ENCODE data around the gene RGS8. TPM values are rescaled to one million over a fixed set of nuclear protein-coding genes. Genes with fewer than 3 reads are reported as not detected.

The RGS8 gene
- total RNA-seq, 6 experiments from 2014 or later, result not detected

- Histone ChIP-seq H3K36me3 (no peaks in the 10 kb centered on the region), H3K27me3 (no peaks in the 10 kb centered on the region), H3K27ac (no peak overlapping the region), H3K9me3 (no peaks in the 10 kb centered on the region), H3K4me3 (no peak overlapping the region), H3K4me1 (no peaks in the 10 kb centered on the region)
- no peak for TF ChIP-seq POLR2A (IDR thresholded peaks at IDR 0.05)
- TF ChIP-seq CTCF (IDR thresholded peaks at IDR 0.05), result no peak
- DNase-seq (no peak), ATAC-seq (no peak)
- intact Hi-C loops (cut with DNase I), result no loop called here
Observed at GRCh38 chr1:182687361-182687760, 3.0 kb upstream of the RGS8 start.

GRCh38 chr1:182686446-182686845 lies 2.1 kb upstream of the RGS8 start:
- DNase-seq (no peak), ATAC-seq (no peak)
- intact Hi-C loops (cut with DNase I), result no loop called here
- Histone ChIP-seq H3K4me3 (no peak overlapping the region), H3K4me1 (no peaks in the 10 kb centered on the region), H3K27me3 (no peaks in the 10 kb centered on the region), H3K9me3 (no peaks in the 10 kb centered on the region), H3K36me3 (no peaks in the 10 kb centered on the region), H3K27ac (no peak overlapping the region)
- WGBS (ENCODE audit: insufficient coverage, low coverage, low lambda C conversion rate, missing lambda C conversion rate), result 46% methylated on average over 1 of the region's 1 CpG
- TF ChIP-seq CTCF (IDR thresholded peaks at IDR 0.05), result no peak
- TF ChIP-seq POLR2A (IDR thresholded peaks at IDR 0.05), result no peak

GRCh38 chr1:182685215-182685614 lies 828 bp upstream of the RGS8 start:
- intact Hi-C loops (cut with DNase I), result no loop called here
- Histone ChIP-seq H3K4me3 (no peak overlapping the region), H3K9me3 (no peaks in the 10 kb centered on the region), H3K36me3 (no peaks in the 10 kb centered on the region), H3K27me3 (no peaks in the 10 kb centered on the region), H3K4me1 (no peaks in the 10 kb centered on the region), H3K27ac (no peak overlapping the region)
- WGBS (ENCODE audit: insufficient coverage, low coverage, low lambda C conversion rate, missing lambda C conversion rate), result 60% methylated on average over 4 of the region's 4 CpGs
- ATAC-seq (no peak), DNase-seq (no peak)
- no peak for TF ChIP-seq CTCF (IDR thresholded peaks at IDR 0.05)

GRCh38 chr1:182682898-182683501 lies 1.4 kb downstream of the RGS8 start:
- Histone ChIP-seq H3K36me3 (no peaks in the 10 kb centered on the region), H3K27me3 (no peaks in the 10 kb centered on the region), H3K4me1 (no peaks in the 10 kb centered on the region), H3K9me3 (no peaks in the 10 kb centered on the region), H3K27ac (no peak overlapping the region), H3K4me3 (no peak overlapping the region)
- WGBS (ENCODE audit: insufficient coverage, low coverage, low lambda C conversion rate, missing lambda C conversion rate), result 44% methylated on average over 2 of the region's 2 CpGs
- no peak for ATAC-seq
- intact Hi-C loops (cut with DNase I), result no loop called here
- TF ChIP-seq CTCF (IDR thresholded peaks at IDR 0.05), result no peak
- TF ChIP-seq POLR2A (IDR thresholded peaks at IDR 0.05), result no peak
- DNase-seq, result no peak

- intact Hi-C loops (cut with DNase I), result no loop called here
- ATAC-seq, result no peak
- H3K9me3 ChIP-seq, result no peaks in the 10 kb centered on the region
Observed at GRCh38 chr1:182682406-182682805, 2.0 kb downstream of the RGS8 start.

More at GRCh38 chr1:182682406-182682805, 2.0 kb downstream of the RGS8 start:
- TF ChIP-seq CTCF (IDR thresholded peaks at IDR 0.05) (no peak), POLR2A (IDR thresholded peaks at IDR 0.05) (no peak)
- 9% methylated on average over 1 of the region's 1 CpG for WGBS (ENCODE audit: insufficient coverage, low coverage, low lambda C conversion rate, missing lambda C conversion rate)
- Histone ChIP-seq H3K36me3 (no peaks in the 10 kb centered on the region), H3K4me3 (no peak overlapping the region), H3K27ac (no peak overlapping the region), H3K4me1 (no peaks in the 10 kb centered on the region), H3K27me3 (no peaks in the 10 kb centered on the region)
- DNase-seq, result no peak
